Suprapubic skin (tissue), 4 donors: ENCODE results near the gene TAOK2. TPM values are rescaled to one million over a fixed set of nuclear protein-coding genes. Genes with fewer than 3 reads are reported as not detected.

Source experiments
- DNase-seq, 2 donors: peaks; one replicate each; pipeline ENCODE4 v3.0.0-alpha.2; 2019; ENCODE audit warnings: low spot score in 2 of 2
- H3K27ac ChIP-seq: fragments of 200-600 bp; sonication (generic); one replicate; pipeline ENCODE4 v1.5.1; 2019
- H3K27me3 ChIP-seq: fragments of 200-600 bp; sonication (generic); one replicate; pipeline ENCODE4 v1.5.1; 2019
- H3K36me3 ChIP-seq: fragments of 200-600 bp; sonication (generic); one replicate; pipeline ENCODE4 v1.5.1; 2019
- H3K4me1 ChIP-seq: fragments of 200-600 bp; sonication (generic); one replicate; pipeline ENCODE4 v1.5.1; 2019
- H3K4me3 ChIP-seq: fragments of 200-600 bp; sonication (generic); one replicate; pipeline ENCODE4 v1.5.1; 2019; ENCODE audit warnings: mild to moderate bottlenecking
- H3K9me3 ChIP-seq: fragments of 200-600 bp; sonication (generic); one replicate; pipeline ENCODE4 v1.5.1; 2019
- CTCF ChIP-seq, 2 donors: fragments of 200-600 bp in 1 of 2; fragments of 450-650 bp in 1 of 2; sonication (generic) in 1 of 2; IDR thresholded peaks; one replicate each; pipeline ENCODE4 v1.5.1; 2016 to 2019; ENCODE audit warnings: antibody characterized with exemption in 2 of 2, mild to moderate bottlenecking in 1 of 2, moderate library complexity in 1 of 2
- EP300 ChIP-seq: sonication (generic); formaldehyde crosslinking; IDR thresholded peaks from one replicate; pipeline ENCODE4 v1.6.1; 2017; ENCODE audit warnings: antibody characterized with exemption
- POLR2A ChIP-seq, 2 donors: fragments of 450-650 bp; IDR thresholded peaks; one replicate each; pipeline ENCODE4 v1.6.1; 2017; ENCODE audit warnings: antibody characterized with exemption in 2 of 2, mild to moderate bottlenecking in 2 of 2, moderate library complexity in 2 of 2
- POLR2AphosphoS5 ChIP-seq, 3 donors: sonication (generic); formaldehyde crosslinking; IDR thresholded peaks; one replicate each; pipeline ENCODE4 v1.6.1; 2017; ENCODE audit warnings: antibody characterized with exemption in 3 of 3
- WGBS: methylation state at CpG from one replicate; pipeline ENCODE4 v1.1.5; 2018; 5-methylcytosine and 5-hydroxymethylcytosine counted together
- total RNA-seq, 4 donors: library from RNA; depleted of rRNA; stranded (reverse); fragments of >200 nt; gene quantifications; one replicate each; pipeline ENCODE4 v1.1.0, GENCODE V29; 2016

The TAOK2 gene
- 10 to 100 TPM; 29.1 to 54.4 (median 39.1) TPM for total RNA-seq

GRCh38 chr16:29973384-29974246 is at the start of gene TAOK2:
TAOK2 (plus strand) TSS chr16:29973868; CDS start chr16:29977773, 3,905 bp downstream.
- no peaks in the 10 kb centered on the region for H3K27me3 ChIP-seq
- peak within 1 kb of the TSS; percentile 95 for H3K27ac ChIP-seq
- peak in 1 of 2 donors; percentile 69 for TF ChIP-seq POLR2A (IDR thresholded peaks at IDR 0.05)
- TF ChIP-seq POLR2AphosphoS5 (IDR thresholded peaks at IDR 0.05) = peak in 2 of 3 donors; percentile 67
- TF ChIP-seq CTCF (IDR thresholded peaks at IDR 0.05) = no peak
- TF ChIP-seq EP300 = no peak
- peaks cover 47% of the 10 kb centered on the region for H3K4me1 ChIP-seq
- H3K4me3 ChIP-seq = peak within 1 kb of the TSS; percentile 96
- WGBS = 3% methylated on average over 51 of the region's 75 CpGs
- H3K9me3 ChIP-seq = no peaks in the 10 kb centered on the region
- peak; percentile 98 to 99 for DNase-seq
- H3K36me3 ChIP-seq = peaks cover 42% of the 10 kb centered on the region

GRCh38 chr16:29925105-29925756 is 48.4 kb upstream of the TAOK2 start:
- H3K4me1 ChIP-seq = peaks cover 27% of the 10 kb centered on the region
- no peak for DNase-seq
- H3K27ac ChIP-seq = no peak overlapping the region
- H3K9me3 ChIP-seq = no peaks in the 10 kb centered on the region
- peaks cover 23% of the 10 kb centered on the region for H3K36me3 ChIP-seq
- peak overlapping the region; percentile 96 for H3K4me3 ChIP-seq
- TF ChIP-seq POLR2A (IDR thresholded peaks at IDR 0.05) (no peak), POLR2AphosphoS5 (IDR thresholded peaks at IDR 0.05) (no peak), CTCF (IDR thresholded peaks at IDR 0.05) (no peak)
- WGBS = 10% methylated on average over 9 of the region's 9 CpGs
- no peaks in the 10 kb centered on the region for H3K27me3 ChIP-seq

- Histone ChIP-seq H3K36me3 (peaks cover 17% of the 10 kb centered on the region), H3K27ac (peak within 1 kb of the TSS; percentile 87), H3K9me3 (no peaks in the 10 kb centered on the region), H3K4me1 (peaks cover 27% of the 10 kb centered on the region), H3K4me3 (peak within 1 kb of the TSS; percentile 96), H3K27me3 (no peaks in the 10 kb centered on the region)
- peak; percentile 92 for DNase-seq
- 3% methylated on average over 19 of the region's 89 CpGs for WGBS
- peak in 2 of 3 donors; percentile 19 to 81 for TF ChIP-seq POLR2AphosphoS5 (IDR thresholded peaks at IDR 0.05)
- peak; percentile 45 to 59 for TF ChIP-seq POLR2A (IDR thresholded peaks at IDR 0.05)
- TF ChIP-seq CTCF (IDR thresholded peaks at IDR 0.05) = no peak
Measured at GRCh38 chr16:29925781-29926710, 47.6 kb upstream of the TAOK2 start, which contains the start of gene KCTD13. KCTD13 (minus strand) TSS chr16:29926226; CDS start chr16:29926033, 193 bp downstream.

- H3K4me3 ChIP-seq = peak overlapping the region; percentile 96
- DNase-seq = no peak
- H3K27me3 ChIP-seq = no peaks in the 10 kb centered on the region
- TF ChIP-seq CTCF (IDR thresholded peaks at IDR 0.05) (no peak), EP300 (no peak), POLR2A (IDR thresholded peaks at IDR 0.05) (no peak), POLR2AphosphoS5 (IDR thresholded peaks at IDR 0.05) (no peak)
- H3K9me3 ChIP-seq = no peaks in the 10 kb centered on the region
- WGBS = under 1% methylated on average over 12 of the region's 12 CpGs
- peak overlapping the region; percentile 87 for H3K27ac ChIP-seq
- H3K36me3 ChIP-seq = peaks cover 11% of the 10 kb centered on the region
- peaks cover 27% of the 10 kb centered on the region for H3K4me1 ChIP-seq
Measured at GRCh38 chr16:29926711-29927052, 47.0 kb upstream of the TAOK2 start.
